Umbilical cord (tissue), 2 donors: ENCODE results near the gene IGFL1. TPM values are rescaled to one million over a fixed set of nuclear protein-coding genes. Genes with fewer than 3 reads are reported as not detected.
"Not testable (repeated sequence)": the region's sequence is repeated elsewhere in the genome, so short reads cannot be mapped to it uniquely, and the experiment has no call there.

Source experiments
- DNase-seq: peaks from one replicate; pipeline ENCODE4 v3.0.0-alpha.2; 2015; ENCODE audit warnings: low spot score
- total RNA-seq: library from RNA; depleted of rRNA; stranded (reverse); fragments of >200 nt; gene quantifications from one replicate; pipeline ENCODE4 v1.2.3, GENCODE V29; 2014; ENCODE audit warnings: low replicate concordance; ENCODE audit not compliant: insufficient read depth

Gene IGFL1
- total RNA-seq, 1 donor from 2014 or later: not detected

DNA sequence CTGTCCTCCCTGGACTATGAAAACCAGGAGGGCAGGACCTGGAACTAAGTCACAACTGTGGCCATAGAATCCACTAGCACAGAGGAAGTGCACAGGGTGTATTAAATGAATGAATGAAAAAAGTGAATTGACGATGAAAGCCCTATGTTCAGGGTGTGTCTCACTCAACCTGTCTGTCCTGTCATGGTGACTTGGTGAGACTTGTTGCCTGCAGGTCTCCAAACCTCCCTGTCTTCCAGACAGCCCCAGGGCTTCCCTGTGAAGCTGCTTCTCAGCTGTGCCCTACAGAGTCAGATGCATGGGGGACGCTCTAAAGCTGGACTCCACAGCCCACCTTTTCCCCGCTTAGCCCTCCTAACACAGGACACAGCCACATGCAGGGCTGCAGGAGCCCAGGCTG is 4.8 kb upstream of the IGFL1 start:
- DNase-seq: no peak

DNA sequence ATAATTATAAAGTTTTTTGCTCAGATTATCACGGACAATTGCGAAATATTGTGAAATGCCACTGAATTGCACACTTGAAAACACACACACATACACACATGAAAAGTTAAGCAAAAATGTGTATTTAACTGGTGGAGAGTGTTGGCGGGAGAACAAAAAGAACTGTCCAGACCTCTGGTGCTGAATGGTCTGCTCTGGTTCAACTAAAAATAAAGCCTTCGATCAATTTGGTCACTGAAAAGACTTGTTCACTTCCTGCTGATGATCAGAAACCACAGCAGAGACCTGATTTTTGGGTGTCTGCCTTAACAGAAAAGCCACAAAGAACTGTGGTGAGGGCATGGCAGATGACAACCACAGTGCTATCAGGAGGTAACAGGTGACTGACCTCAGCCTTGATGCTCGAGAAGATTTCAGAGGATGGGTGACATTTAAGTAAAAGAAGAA is 4.0 kb upstream of the IGFL1 start:
- DNase-seq: peak; percentile 30

DNA sequence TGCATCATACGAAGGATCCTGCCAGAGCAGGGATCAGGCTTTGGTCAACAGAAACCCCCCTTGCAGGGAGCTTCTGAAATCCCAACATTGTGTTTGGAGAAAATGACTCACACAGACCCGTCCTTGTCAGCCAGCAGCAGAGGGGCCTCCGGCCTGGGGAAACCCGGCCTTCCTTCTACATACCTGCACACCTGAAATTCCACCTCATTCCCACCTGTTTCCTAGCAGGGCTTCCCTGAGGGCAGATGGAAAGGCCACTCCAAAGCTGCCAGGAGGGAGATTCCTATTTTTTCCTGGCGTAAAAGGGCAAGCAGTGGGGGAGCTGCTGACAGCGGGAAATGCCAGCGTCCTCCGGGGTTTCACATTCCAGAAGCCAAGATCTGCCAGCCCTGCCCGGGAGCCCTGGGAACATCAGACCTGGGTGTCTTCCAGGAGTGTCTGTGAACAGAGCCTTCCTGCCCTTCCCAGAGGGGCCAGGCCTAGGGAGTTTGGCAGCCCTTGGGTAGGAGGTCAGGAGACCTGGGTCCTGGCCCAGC is 3.0 kb upstream of the IGFL1 start:
- DNase-seq: no peak

DNA sequence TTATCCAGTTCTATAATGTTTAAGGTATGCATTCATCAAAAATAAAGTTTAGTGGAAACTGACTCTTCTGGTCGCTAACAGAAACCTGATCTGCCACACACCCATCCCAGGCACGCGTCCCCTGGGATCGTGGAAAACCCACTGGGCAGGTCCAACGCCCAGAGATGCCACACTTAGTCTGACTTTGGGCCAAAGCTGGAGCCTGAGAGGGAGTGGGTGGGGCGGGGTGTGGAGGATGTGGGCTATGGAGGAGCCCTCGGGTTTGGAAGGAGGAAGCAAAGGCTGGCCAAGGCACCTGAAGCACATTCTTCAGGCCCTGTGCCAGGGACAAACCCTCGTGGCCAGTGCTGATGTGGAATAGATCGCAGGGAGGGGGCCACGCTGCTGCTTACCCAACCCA is 2.5 kb downstream of the IGFL1 start:
- DNase-seq: no peak

DNA sequence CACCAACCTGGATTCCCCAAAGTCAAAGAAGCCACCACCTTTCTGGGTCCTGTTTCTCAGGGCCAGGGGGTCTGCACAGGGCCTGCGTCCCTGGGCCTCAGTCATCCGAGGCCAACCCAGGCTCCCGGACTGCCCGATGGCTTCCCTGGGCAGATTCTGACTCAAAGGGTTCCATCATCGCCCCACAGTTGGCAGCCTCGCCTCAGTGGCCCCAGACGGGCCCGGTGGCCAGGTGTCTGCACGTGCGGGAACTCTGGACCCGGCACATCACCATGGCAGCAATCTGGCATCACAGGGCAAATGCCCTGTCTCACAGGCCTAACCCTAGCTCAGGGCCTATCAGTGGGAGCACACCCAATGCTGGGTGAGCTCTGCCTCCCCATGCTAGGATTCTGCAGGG is 2.9 kb downstream of the IGFL1 start:
- DNase-seq: no peak

DNA sequence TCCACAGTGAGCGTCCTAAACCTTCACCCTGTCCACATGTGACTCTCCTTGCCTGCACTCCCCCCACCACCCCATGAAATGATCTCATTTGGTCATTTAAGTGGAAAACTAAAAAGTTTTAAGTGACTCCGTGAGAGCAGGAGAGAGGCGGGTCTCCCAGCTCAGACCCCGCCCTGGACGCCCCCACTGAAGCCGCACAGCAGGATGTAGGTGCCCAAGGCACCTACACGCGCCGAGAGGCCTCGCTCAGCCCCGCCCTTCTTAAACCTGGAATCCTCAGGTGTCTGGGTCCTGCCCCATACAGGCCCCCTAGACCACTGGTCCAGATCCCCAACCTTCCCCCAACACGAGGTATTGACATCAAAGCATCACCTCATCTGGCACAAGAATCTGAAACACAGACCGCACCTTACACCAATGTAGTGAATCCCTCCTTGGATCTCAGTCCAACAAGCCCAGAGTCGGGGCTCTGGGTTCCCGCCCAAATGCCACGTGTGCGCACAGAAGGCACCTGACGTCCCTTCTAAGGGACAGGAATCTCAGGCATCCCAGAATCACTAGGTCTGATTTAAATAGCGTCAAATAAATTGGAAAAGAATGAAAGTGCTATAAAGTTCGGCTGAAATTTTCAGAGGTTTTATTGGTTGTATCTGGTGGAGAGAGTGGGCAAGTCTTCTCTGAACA is 3.5 kb downstream of the IGFL1 start:
- DNase-seq: no peak

DNA sequence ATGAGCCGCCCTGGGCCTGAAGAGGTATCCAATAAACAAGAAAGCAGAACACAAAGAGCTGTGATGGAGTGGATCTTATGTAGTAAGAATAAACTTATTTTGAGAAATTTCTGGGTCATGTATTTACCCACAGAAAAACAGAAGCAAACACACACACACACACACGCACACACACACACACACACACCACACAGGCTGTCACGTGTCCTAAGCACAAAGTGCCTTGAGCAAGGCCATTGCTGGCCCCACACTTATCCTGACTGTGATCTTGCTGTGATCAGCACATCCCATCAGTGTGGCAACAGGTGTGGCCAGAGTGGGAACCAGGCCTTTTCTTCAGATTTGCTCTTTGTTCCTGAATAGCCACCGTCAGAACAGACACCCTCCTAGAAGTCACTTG is 4.3 kb downstream of the IGFL1 start:
- not testable (repeated sequence) for DNase-seq

DNA sequence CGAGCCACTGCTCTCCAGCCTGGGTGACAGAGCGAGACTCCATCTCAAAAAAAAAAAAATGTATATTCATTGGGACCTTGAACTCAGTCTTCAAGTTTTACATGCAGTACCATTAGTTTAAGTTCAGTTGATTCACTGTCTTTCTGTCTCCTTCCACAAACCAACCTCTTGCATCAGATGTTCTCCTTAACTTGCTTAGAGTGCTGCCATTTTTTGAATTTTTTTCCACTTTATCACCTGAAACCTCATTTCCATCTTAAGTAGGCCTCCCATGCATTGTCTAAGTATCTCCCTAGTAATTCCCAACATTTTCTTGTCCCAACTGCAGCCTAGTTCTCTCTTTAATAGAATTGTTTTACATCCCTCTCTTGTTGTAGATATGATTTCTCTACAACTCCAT is 8.6 kb downstream of the IGFL1 start:
- DNase-seq: not testable (repeated sequence)

DNA sequence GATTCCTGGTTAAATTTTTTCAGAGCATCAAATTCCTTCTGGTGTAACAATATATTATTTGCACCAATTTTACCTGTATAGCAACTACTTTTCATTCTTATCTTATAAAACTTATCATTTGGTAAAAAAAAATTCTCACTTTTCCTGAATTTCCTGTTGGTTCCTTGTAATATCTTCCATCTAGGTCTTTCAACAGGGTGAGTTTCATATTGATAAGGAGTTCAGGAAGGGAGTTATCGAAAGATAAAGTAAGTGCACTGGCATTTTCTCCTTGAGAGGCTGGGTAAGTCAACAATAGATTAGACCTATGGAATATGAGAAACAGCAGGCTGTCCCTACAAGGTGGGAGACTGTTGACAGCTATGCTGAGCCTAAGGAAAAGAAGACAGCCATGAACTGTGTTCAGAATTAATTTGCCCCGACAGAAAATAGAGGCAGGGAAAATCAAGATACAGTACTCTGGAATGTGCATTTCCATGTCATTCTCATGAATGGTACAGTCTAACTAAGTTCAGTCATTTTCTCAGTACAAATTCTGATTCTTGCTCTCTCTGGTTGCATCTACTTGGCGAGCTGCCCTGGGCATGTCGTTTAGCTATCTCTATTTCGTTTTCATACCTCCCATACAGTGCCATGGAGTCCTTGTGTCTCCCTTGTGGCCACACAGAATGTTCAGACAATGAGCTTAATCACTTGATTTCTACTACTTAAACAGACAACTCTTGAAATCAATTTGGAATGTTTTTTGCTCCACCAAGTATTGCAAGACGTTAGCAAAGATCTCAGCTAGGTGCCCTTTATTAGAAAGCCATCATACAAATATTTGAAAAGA is 9.9 kb downstream of the IGFL1 start:
- no peak for DNase-seq

DNA sequence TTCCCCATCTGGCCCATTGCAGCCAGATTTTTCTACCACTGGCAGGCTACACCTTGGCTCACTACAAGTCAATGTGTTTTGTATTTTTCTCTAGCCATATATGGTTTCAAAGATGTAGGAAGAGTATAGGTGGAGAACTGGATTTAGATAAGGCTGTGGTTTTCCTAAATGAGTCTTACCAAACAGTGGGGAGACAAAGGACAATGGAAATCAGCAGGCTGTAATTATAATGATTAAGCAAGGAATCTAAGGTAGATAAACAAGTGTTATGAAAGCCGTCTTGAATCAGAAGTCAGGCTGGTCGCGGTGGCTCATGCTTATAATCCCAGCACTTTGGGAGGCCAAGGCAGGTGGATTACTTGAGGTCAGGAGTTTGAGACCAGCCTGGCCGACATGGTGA is 11.2 kb downstream of the IGFL1 start:
- no peak for DNase-seq

DNA sequence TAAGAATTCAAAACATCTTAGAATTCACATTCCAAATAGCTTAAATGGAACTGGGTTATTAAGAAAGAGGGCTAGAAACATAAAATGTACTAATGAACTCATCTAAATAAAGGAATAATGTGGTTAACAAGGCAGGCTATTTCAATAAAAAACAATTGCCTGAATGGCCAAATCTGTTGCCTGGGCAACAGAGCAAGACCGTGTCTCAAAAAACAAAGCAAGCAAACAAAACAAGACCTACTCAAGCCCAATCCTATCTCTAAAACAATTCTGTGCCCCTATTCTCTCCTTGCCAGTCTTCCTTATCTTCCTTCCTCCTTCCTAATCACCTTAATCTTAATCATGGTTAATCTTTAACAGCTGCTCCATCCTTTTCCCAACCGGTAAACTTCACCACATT is 12.1 kb downstream of the IGFL1 start:
- no peak for DNase-seq

DNA sequence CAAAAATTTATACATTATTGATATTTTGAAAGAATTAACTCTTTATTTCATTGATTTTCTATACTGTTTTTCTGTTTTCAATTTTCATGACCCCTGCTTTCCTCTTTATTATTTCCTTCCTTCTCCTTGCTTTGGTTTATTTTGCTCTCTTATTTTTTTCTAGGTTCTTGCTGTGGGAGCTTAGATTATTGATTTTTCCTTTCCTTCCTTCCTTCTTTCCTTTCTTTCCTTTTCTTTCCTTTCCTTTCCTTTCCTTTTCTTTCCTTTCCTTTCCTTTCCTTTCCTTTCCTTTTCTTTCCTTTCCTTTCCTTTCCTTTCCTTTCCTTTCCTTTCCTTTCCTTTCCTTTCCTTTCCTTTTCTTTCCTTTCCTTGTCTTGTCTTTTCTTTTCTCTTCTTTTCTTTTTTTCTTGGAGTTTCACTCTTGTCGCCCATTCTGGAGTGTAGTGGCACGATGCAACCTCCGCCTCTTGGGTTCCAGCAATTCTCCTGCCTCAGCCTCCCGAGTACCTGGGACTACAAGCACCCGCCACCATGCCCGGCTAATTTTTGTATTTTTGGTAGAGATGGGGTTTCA is 13.6 kb downstream of the IGFL1 start:
- DNase-seq: not testable (repeated sequence)

DNA sequence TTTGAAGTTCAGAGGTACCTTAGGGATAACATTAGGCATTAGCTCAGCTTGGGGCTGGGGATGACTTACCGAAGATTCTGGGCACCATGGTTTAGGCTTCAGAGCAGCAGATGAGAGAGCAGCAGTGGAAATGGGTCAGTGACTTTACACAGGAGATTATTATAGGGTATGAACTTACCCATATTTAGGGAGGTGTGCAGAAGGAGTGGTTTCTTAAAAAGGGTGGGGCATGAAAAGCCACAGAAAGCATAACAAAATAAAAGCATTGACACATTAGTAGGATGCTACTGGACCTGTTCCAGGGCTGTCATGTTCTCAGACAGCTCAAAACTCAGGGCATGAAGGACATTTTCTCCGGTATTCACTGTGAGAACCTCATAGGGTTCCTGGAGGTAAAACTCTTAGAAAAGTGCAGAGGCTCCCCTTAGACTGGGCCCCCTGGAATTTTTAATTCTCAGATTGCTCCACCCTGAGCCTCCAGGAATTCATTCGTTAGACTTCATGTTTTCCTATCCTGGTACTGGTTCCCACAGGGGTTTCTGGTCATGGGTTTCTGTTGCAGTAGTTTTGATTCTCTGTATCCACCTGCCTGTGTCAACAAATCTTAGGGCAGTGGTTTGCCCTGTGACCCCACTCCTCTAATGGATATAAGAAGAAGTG is 20.7 kb downstream of the IGFL1 start:
- no peak for DNase-seq

DNA sequence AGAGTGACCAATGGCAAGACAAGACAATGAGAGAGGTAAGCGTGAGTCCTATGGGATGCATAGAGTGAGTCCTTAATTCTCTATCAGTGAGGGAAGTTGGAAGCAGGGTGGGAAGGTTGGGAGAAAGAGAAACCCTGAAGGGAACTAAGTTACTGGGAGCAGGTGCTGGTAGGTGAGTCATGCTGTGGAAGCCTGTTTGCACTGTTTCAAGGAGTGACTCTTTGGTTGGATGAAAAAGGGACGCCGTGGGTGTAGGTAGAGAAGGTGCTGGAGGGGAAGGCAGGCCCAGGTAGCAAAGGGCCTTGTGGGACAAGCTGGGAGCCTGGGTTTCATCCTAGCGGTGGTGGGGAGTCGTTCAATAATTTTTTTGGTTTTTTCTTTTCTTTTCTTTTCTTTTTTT is 21.9 kb downstream of the IGFL1 start:
- DNase-seq: no peak

DNA sequence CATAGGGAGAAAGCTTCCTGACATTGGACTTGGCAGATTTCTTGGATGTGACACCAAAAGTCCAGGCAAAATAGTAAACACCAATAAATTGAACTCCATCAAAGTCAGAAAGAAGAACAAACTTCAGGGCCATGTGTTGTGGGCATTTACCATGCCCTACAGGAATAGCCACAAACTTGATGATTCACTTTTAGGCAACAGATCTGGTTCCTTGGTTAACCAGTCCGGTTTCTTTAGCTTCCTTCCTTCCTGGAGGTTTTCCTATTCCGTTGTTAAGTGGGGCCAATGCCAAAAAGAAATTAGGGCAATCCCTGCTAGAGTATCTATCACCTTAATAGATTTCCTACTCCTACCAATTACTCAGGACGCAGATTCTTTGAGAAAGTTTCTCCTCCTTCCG is 25.2 kb downstream of the IGFL1 start:
- DNase-seq: no peak

DNA sequence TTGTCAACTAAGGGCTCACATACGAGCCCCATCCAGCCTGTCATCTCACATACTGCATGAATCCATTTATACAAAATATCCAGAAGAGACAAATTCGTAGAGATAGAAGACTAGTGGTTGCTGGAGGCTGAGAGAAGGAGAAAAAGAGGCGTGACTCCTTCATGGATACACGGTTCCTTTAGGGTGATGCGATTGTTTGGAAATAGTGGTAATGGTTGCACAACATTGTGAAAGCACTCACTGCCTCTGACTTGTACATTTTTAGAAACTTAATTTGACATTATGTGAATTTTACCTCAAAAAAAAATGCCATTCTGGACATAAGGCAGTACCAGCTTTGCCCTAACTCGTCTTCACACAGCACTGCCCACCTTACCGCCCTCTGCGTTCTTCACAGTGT is 27.3 kb downstream of the IGFL1 start:
- no peak for DNase-seq

DNA sequence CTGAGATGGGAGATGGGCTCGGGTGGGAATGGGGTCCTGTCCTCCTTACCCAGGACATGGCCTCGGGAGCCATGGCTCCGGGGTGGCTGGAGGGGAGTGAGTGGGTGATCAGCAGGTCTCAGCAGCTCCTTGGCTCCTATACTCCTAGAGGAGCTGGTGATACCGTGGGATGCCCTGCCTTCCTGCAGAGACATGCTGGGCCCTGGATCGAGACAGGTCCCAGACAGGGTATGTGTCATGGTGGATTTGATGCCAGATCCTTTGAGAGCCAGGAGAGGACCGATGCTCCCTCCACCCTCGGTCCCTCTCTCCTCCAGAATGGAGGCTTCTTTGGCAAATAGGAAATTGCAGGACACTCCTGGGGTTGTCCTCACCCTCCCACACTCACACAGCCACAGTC is 32.0 kb downstream of the IGFL1 start:
- not testable (repeated sequence) for DNase-seq

DNA sequence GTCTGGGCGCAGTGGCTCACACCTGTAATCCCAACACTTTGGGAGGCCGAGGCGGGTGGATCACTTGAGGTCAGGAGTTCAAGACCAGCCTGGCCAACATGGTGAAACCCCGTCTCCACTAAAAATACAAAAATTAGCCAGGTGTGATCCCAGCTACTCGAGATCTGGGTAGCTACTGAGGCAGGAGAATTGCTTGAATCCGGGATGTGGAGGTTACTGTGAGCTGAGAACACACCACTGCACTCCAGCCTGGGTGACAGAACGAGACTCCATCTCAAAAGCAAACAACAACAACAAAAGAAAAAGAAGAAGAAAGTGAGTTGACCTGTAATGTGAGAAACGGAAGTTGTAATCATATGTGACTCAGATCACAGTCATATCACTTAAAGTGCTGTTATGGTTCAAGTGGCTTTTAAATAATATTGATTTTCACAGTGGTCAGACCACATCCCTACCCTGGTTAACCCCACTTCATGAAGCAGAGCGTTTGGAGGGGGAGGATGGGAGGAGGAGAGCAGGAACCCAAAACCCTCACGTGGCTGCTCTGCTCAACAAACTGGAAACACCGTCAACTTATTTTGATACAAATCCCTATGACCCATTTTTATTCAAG is 33.2 kb downstream of the IGFL1 start:
- not testable (repeated sequence) for DNase-seq

DNA sequence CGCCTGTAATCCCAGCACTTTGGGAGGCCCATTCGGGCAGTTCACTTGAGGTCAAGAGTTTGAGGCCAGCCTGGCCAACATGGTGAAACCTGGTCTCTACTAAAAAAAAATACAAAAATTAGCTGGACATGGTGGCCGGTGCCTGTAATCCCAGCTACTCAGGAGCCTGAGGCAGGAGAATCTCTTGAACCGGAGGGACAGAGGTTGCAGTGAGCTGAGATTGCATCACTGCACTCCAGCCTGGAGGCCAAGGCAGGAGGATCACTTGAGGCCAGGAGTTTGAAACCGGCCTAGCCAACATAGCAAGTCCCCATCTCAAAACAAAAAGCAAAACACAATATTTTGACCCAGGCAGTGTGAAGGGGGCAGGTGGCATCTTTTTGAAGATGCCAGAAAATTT is 35.3 kb downstream of the IGFL1 start:
- DNase-seq: not testable (repeated sequence)

DNA sequence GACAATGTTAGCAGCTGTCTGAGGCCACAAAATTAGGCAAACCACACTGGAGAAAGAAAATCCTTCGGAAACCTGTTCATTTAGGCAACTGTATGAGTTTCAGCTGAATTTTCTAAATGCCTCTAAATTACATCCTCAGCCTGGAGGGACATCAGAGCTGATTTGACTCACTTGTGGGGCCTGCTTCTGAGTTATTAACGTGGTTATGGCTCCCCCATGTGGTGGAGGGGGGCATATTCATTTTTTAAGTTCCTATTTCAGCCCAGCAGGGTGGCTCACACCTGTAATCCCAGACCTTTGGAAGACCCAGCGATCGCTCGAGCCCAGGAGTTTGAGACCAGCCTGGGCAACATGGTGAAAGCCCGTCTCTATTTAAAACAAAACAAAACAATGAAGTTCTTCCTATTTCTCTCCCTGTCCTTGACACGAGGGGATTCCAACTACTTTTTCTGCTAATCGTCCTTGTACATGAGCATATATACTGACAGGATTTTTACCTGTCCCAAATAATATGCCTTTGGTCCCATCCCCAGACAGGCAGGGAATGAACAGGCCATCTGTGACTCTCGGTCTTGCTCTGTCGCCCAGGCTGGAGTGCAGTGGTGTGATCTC is 35.8 kb downstream of the IGFL1 start:
- peak; percentile 85 for DNase-seq

DNA sequence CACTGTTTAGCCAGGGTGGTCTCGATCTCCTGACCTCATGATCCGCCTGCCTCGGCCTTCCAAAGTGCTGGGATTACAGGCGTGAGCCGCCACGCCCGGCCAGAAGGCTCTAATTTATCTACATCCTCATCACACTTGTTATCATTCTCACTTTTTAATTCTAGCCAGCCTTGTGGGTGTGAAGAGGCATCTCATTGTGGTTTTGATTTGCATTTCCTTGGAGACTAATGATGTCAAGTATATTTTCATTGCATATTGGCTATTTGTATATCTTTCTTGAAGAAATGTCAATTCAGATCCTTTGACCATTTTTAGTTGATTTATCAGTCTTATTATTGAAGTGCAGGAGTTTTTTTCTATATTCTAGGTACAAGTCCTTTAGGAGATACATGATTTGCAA is 39.6 kb downstream of the IGFL1 start:
- DNase-seq: no peak
